Keratinocyte (primary cell): Measurements from ENCODE around the gene TFDP1. TPM values are rescaled to one million over a fixed set of nuclear protein-coding genes. Genes with fewer than 3 reads are reported as not detected.
"Not testable (repeated sequence)": the region's sequence is repeated elsewhere in the genome, so short reads cannot be mapped to it uniquely, and the experiment has no call there.

Experiments used
- DNase-seq: peaks from one replicate; pipeline ENCODE4 v3.0.0-alpha.2; 2011; ENCODE audit warnings: low read depth, missing footprints, low spot score
- FAIRE-seq: peaks from 2 replicates; lab custom pipeline; 2011; peaks lifted over from hg19 to GRCh38; lab: Jason Lieb, UNC
- H2AFZ ChIP-seq: 2 replicates; pipeline ENCODE4 v1.6.0; 2012; ENCODE audit warnings: low read length, control low read depth, inconsistent platforms; ENCODE audit not compliant: control insufficient read depth
- H3K27ac ChIP-seq: 2 replicates; pipeline ENCODE4 v1.5.1; 2011; ENCODE audit warnings: low read length; ENCODE audit not compliant: control insufficient read depth, insufficient read depth
- H3K27me3 ChIP-seq: 3 replicates; pipeline ENCODE4 v1.6.0; 2011; ENCODE audit warnings: low read length; ENCODE audit not compliant: control insufficient read depth, insufficient read depth; ENCODE audit errors: extremely low read depth
- H3K36me3 ChIP-seq, 2 experiments: 2 replicates in 1 of 2; 3 replicates in 1 of 2; pipeline ENCODE4 v1.5.1; 2011; ENCODE audit warnings: low read length in 2 of 2, mild to moderate bottlenecking in 1 of 2; ENCODE audit not compliant: control insufficient read depth in 2 of 2, insufficient read depth in 2 of 2; ENCODE audit errors: extremely low read depth in 1 of 2
- H3K4me1 ChIP-seq: 3 replicates; pipeline ENCODE4 v1.5.1; 2011; ENCODE audit warnings: low read length; ENCODE audit not compliant: control insufficient read depth, insufficient read depth; ENCODE audit errors: extremely low read depth
- H3K4me2 ChIP-seq: 3 replicates; pipeline ENCODE4 v1.6.0; 2011; ENCODE audit warnings: low read depth, low read length; ENCODE audit not compliant: control insufficient read depth, insufficient read depth; ENCODE audit errors: extremely low read depth
- H3K4me3 ChIP-seq, 3 experiments: fragments of 200-600 bp in 1 of 3; sonication (generic) in 1 of 3; 2 replicates in 2 of 3; 3 replicates in 1 of 3; pipeline ENCODE4 v1.5.1; 2011 to 2016; ENCODE audit warnings: low read length in 3 of 3, mild to moderate bottlenecking in 3 of 3, control low read depth in 2 of 3, inconsistent platforms in 1 of 3, low read depth in 1 of 3, mixed read lengths in 1 of 3, mixed run types in 1 of 3, moderate library complexity in 1 of 3; ENCODE audit not compliant: control insufficient read depth in 2 of 3, insufficient read depth in 2 of 3; ENCODE audit errors: extremely low read depth in 1 of 3
- H3K79me2 ChIP-seq: 2 replicates; pipeline ENCODE4 v1.6.0; 2012; ENCODE audit warnings: low read length; ENCODE audit not compliant: control insufficient read depth, insufficient read depth
- H3K9ac ChIP-seq: 3 replicates; pipeline ENCODE4 v1.6.0; 2011; ENCODE audit warnings: low read length; ENCODE audit not compliant: control insufficient read depth, insufficient read depth; ENCODE audit errors: extremely low read depth
- H3K9me1 ChIP-seq: 3 replicates; pipeline ENCODE4 v1.6.0; 2011; ENCODE audit warnings: low read length; ENCODE audit not compliant: control insufficient read depth, insufficient read depth; ENCODE audit errors: extremely low read depth
- H3K9me3 ChIP-seq: 2 replicates; pipeline ENCODE4 v1.5.1; 2012; ENCODE audit warnings: low read depth, low read length; ENCODE audit not compliant: control insufficient read depth
- H4K20me1 ChIP-seq: 3 replicates; pipeline ENCODE4 v1.6.0; 2011; ENCODE audit warnings: low read length; ENCODE audit not compliant: control insufficient read depth, insufficient read depth; ENCODE audit errors: extremely low read depth
- CTCF ChIP-seq, 3 experiments: IDR thresholded peaks in 1 of 3; conservative IDR thresholded peaks in 1 of 3; optimal IDR thresholded peaks in 1 of 3; 2 replicates in 2 of 3; 3 replicates in 1 of 3; pipeline versions ENCODE3 to v1.5.1; 2011; ENCODE audit warnings: low read length in 3 of 3, mild to moderate bottlenecking in 3 of 3, moderate library complexity in 2 of 3, control low read depth in 1 of 3, inconsistent platforms in 1 of 3; ENCODE audit not compliant: insufficient read depth in 2 of 3; ENCODE audit errors: extremely low read depth in 1 of 3
- EZH2 ChIP-seq: IDR thresholded peaks from one replicate; pipeline ENCODE4 v1.6.1; 2012; ENCODE audit warnings: inconsistent platforms, mild to moderate bottlenecking, low read length, moderate library complexity
- dilution Hi-C: fragments of 300-500 bp; cut with MboI; formaldehyde crosslinking; loops from one replicate; pipeline ENCODE4 v1.7.0; 2020; ENCODE audit warnings: low sequenced_read_pairs; ENCODE audit not compliant: extremely low pct_ligation_motif_present
- polyA plus RNA-seq, 5 experiments: library from polyadenylated mRNA; depleted of rRNA in 3 of 5; stranded (reverse) in 3 of 5; stranded (forward) in 1 of 5; unstranded in 1 of 5; fragments of >200 nt; gene quantifications; 1 replicate in 1 of 5; 2 replicates in 3 of 5; 3 replicates in 1 of 5; pipeline versions ENCODE4 v1.2.1 to v1.2.3, GENCODE V29; 2011 to 2012; ENCODE audit warnings: missing spikeins in 2 of 5, low read depth in 1 of 5, low replicate concordance in 1 of 5

The TFDP1 gene
- polyA plus RNA-seq, 1 donor (not counting 4 experiments of a cell fraction or from before 2014, with no cell fraction given), result 105 TPM

DNA sequence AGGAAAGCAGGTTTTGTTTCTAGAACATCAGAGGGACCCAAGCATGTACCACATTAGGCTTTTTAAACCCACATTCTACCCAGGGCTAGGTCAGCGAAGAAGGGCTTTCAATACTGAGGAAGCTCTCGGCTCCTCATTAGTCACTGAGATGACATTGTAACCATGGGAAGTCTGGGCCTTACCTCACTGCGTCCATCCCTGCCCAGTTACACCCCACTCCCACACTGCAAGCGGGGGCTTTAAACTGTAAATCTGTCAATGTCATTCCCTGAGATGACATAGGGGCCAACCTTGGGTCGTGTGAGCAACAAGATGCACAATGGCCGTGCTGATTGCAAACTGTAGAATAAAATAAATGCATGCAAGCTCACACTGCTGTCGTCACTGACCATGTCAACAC, 21.7 kb upstream of the TFDP1 start:
- H4K20me1 ChIP-seq, result no peaks in the 10 kb centered on the region
- no peak overlapping the region for H3K4me3 ChIP-seq
- H3K27ac ChIP-seq, result no peak overlapping the region
- TF ChIP-seq EZH2 (no peak), CTCF (optimal IDR thresholded peaks at IDR 0.05 in 1 of 3, IDR thresholded peaks at IDR 0.05 in 1 of 3, conservative IDR thresholded peaks at IDR 0.05 in 1 of 3; ENCODE audit: extremely low read depth in 1 of 3, insufficient read depth in 2 of 3, low read length in 3 of 3) (no peak)
- no peak overlapping the region for H3K9ac ChIP-seq
- dilution Hi-C loops, result no loop called here
- H3K9me3 ChIP-seq, result no peaks in the 10 kb centered on the region
- H2AFZ ChIP-seq, result no peak overlapping the region
- peaks cover 2% of the 10 kb centered on the region for H3K4me1 ChIP-seq
- H3K27me3 ChIP-seq, result no peaks in the 10 kb centered on the region
- H3K36me3 ChIP-seq, result no peaks in the 10 kb centered on the region
- H3K79me2 ChIP-seq, result no peaks in the 10 kb centered on the region
- H3K9me1 ChIP-seq, result no peaks in the 10 kb centered on the region
- no peak overlapping the region for H3K4me2 ChIP-seq
- DNase-seq (no peak), FAIRE-seq (no peak)

DNA sequence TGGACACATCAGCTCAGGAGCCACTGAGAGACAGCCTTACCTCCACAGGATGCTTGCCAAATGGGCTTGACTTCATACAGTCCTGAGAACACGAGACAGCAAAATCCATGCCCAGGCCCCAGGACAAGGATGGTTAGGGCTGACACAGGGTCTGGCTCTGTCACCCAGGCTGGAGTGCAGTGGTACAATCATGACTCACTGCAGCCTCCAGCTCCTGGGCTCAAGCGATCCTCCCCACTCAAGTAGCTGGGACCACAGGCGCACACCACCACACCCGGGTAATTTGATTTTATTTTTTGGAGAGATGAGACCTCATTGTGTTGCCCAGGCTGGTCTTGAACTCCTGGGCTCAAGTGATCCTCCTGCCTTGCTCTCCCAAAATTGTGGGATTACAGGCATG, 21.0 kb upstream of the TFDP1 start:
- H3K36me3 ChIP-seq, H4K20me1 ChIP-seq, H2AFZ ChIP-seq, H3K4me3 ChIP-seq, FAIRE-seq, DNase-seq, H3K4me1 ChIP-seq, H3K79me2 ChIP-seq, H3K9me1 ChIP-seq, H3K9me3 ChIP-seq, dilution Hi-C loops, H3K9ac ChIP-seq, H3K27me3 ChIP-seq, H3K4me2 ChIP-seq, H3K27ac ChIP-seq: not testable (repeated sequence)

DNA sequence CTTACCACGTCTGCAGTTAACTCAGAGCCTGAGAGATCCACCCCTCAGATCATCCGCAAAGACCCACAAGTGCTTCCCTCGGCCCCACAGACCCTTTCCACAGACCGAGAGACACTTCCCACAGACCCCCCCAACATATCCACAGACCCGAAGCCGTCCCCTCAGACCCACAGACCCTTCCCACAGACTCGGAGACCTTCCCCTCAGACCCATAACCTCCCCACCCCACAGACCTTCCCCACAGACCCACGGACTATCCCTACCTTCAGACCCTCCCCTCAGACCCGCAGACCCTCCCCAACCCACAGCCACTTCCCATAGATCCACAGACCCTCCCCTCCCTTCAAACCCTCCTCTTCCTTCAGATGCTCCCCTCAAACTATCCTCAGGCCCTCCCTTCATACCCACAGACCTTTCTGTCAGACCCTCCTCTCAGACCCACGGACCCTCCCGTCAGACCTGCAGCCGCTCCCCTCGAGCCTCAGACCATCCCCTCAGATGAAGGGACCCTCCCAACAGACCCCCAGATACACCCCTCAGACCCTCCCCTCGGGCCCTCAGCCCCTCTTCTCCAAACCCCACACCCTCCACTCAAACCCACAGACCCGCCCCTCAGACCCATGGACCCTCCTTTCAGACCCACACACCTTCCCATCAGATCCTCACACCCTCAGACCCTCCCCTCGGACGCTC, 20.1 kb upstream of the TFDP1 start:
- Histone ChIP-seq H3K36me3 (no peaks in the 10 kb centered on the region), H3K4me1 (peaks cover 2% of the 10 kb centered on the region), H3K27ac (no peak overlapping the region), H3K9me3 (no peaks in the 10 kb centered on the region), H3K27me3 (no peaks in the 10 kb centered on the region), H4K20me1 (no peaks in the 10 kb centered on the region), H3K79me2 (no peaks in the 10 kb centered on the region), H2AFZ (no peak overlapping the region), H3K9ac (no peak overlapping the region), H3K9me1 (no peaks in the 10 kb centered on the region), H3K4me3 (no peak overlapping the region), H3K4me2 (no peak overlapping the region)
- dilution Hi-C loops, result no loop called here
- FAIRE-seq (no peak), DNase-seq (no peak)
- TF ChIP-seq EZH2, result no peak
- no peak for TF ChIP-seq CTCF (optimal IDR thresholded peaks at IDR 0.05 in 1 of 3, IDR thresholded peaks at IDR 0.05 in 1 of 3, conservative IDR thresholded peaks at IDR 0.05 in 1 of 3; ENCODE audit: extremely low read depth in 1 of 3, insufficient read depth in 2 of 3, low read length in 3 of 3)
